Measurements from ENCODE around the gene BCL7B.
"Not testable (repeated sequence)": the region's sequence is repeated elsewhere in the genome, so short reads cannot be mapped to it uniquely, and the experiment has no call there.

Gene BCL7B

DNA sequence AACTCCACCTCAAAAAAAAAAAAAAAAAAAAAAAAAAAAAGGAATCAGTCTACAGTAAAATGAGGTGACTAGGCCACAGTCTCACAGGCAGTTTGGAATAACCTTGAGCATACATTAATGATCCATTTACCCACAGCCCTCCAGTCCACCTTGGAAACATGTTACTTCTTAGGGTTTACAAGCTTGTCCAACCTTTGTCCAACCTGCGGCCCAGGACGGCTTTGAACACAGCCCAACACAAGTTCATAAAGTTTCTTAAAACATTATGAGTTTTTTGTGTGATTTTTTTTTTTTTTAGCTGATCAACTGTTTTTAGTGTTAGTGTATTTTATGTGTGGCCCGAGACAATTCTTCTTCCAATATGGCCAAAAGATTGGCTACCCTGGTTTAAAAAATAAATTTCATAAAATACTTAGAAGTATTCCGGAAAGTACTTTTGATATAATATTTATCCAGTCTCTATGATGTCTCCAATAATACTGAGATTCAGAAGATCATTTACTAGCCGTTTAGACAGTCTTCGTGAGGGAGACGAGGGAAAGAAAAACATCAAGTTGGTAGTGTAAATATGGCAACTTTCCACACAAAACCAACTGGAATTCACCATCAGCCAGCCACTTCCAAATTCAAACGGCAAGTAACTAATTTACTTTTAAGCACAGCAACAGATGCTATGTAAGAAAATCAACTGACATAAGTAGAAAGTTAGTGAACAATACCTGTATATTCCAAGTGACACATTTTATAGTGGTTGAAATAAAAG lies 45.3 kb downstream of the BCL7B start:
- H3K4me3 ChIP-seq (ENCODE audit: low read length), result no peak overlapping the region
- no peak for DNase-seq (ENCODE audit: low read depth, low spot score)

DNA sequence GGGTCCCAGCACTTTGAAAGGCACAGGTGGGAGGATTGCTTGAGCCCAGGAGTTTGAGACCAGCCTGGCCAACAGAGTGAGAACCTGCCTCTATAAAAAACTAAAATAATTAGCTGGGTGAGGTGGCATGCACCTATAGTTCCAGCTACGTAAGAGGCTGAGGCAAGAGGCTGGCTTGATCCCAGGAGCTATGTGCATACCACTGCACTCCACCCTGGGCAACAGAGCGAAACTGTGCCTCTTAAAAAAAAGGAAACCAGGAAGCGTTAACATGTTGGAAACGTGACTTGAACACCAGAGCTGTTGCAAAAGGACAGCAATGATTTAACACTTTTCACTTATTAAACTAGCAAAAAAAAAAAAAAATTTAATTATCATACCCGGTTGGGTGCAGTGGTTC lies 48.0 kb downstream of the BCL7B start:
- no peak for DNase-seq (ENCODE audit: low read depth, low spot score)
- H3K4me3 ChIP-seq (ENCODE audit: low read length), result no peak overlapping the region

DNA sequence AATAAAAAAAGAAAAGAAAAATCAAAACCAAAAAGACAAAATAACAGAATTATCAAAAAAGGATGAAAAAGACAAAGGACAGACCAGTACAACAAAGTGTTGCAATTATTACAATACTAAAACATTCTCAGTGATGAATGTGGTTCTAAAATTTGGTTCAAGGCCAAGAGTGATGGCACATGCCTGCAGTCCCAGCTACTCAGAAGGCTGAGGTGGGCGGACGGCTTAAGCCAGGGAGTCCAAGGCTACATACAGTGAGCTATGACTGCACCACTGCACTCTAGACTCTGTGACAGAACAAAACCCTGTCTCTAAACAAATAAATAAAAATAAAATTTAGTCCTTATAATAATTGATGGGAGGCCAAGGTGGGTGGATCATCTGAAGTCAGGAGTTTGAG lies 49.9 kb downstream of the BCL7B start:
- no peak overlapping the region for H3K4me3 ChIP-seq (ENCODE audit: low read length)
- no peak for DNase-seq (ENCODE audit: low read depth, low spot score)

DNA sequence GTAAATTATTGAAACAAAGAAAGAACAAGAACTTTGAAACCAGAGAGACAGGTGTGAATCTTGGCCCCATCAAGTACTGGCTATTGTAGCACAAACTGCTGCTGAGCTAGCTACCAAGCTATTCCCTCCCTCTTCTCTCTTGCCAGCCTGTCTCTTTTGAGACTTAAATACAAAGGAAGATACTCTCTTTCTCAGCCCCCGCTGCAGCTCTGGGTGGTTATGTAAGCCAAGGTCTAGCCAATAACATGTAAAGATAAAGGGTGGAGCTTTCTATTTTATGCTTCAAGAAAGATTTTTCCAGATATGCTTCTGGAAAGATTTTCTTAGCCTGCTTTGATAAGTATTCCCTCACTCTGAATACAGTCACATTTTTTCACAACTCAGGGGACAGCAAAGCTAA lies 52.6 kb downstream of the BCL7B start:
- DNase-seq (ENCODE audit: low read depth, low spot score), result no peak
- H3K4me3 ChIP-seq (ENCODE audit: low read length), result no peak overlapping the region

DNA sequence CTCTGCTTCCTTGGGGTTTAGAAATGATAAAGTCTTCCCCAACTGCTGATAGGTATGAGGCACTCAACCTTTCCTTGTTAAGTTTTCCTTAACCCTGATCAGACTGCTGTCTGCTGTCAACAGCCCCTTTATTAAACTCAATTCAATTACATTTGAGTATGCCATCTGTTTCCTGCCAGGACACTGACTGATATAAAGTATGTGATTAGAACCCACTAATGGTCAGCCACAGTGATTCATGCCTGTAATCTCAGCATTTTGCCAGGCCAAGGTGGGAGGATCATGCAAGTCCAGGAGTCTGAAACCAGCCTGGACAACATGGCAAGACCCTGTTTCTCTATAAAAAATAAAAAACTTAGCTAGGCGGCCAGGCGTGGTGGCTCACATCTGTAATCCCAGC lies 53.5 kb downstream of the BCL7B start:
- no peak overlapping the region for H3K4me3 ChIP-seq (ENCODE audit: low read length)
- DNase-seq (ENCODE audit: low read depth, low spot score), result no peak

DNA sequence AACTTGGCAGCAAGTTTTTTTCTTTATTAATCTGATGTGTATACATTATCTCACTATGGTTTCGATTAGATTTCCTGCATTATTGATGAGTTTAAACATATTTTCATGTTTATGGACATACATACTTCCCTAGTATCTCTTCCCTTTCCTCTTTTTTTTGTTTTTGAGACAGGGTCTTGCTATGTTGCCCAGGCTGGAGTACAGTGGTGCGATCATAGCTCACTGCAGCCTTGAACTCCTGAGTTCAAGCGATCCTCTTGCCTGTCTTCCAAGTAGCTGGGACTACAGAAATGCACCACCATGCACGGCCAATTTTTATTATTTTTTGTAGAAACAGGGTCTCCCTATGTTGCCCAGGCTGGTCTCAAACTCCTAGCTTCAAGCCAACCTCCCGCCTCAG lies 54.3 kb downstream of the BCL7B start:
- no peak overlapping the region for H3K4me3 ChIP-seq (ENCODE audit: low read length)
- no peak for DNase-seq (ENCODE audit: low read depth, low spot score)

DNA sequence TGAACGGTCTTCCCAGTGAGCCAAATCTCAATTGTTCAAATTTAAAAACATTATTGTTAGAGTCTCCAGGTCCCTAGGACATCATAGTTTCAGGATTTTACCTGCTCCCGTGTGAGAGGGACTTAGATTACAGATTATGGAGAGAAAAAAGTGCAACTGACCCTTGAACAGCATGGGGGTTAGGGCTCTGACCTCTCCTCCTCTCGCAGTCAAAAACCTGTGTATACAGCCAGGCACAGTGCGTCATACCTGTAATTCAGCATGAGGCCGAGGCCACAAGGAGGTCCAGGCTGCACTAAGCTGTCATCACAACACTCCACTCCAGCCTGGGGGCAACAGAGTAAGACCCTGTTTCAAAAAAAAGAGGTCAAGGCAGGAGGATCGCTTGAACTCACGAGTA lies 60.9 kb downstream of the BCL7B start:
- no peak overlapping the region for H3K4me3 ChIP-seq (ENCODE audit: low read length)
- DNase-seq (ENCODE audit: low read depth, low spot score), result no peak

DNA sequence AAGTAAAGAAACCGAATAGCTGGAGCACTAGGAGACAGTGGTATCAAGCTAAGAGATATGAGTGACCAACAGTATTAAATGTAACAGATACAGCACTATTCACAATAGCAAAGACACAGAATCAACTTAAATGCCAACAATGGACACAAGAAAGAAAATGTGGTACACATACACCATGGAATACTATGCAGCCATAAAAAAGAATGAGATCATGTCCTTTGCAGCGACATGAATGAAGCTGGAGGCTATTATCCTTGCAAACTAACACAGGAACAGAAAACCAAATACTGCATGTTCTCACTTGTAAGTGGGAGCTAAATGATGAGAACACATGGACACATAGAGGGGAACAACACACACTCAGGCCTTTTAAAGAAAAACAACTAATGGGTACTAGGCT lies 62.0 kb downstream of the BCL7B start:
- not testable (repeated sequence) for H3K4me3 ChIP-seq (ENCODE audit: low read length); DNase-seq (ENCODE audit: low read depth, low spot score)

DNA sequence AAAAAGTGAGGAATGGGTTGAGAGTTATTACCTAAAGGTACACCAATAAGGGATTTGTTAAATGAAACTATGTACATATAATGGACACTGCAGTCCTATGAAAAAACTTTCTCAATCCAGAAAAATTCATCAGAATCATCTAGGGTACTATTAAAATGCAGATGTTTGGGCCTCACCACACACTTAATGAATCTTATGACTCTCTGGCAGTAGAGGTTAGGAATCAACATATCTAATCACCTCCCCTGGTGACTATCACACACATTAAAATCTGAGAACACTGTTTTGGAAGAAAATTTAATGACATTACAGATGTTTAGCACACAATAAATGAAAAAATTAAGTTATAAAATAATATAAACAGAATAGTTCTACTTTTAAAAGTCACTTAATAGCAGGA lies 67.5 kb downstream of the BCL7B start:
- no peak overlapping the region for H3K4me3 ChIP-seq (ENCODE audit: low read length)
- no peak for DNase-seq (ENCODE audit: low read depth, low spot score)

DNA sequence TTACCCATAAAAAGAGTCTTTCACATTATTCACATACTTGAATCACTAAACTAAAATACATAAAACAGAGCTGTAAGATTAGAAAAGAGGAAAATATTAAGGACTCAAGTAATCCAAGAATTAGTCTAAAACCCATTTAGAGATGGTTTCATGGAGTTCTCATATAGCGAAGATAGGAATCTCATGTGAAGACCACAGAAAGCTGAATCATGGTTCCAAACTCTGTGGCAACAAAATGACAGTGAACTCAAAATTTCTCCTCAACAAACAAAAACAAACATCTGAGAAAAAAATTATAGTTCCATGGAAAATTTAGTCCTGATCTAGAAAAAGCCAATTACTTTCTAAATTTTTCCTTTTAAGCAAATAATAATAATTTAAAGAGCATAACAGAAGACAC lies 70.0 kb downstream of the BCL7B start:
- H3K4me3 ChIP-seq (ENCODE audit: low read length), result no peak overlapping the region
- no peak for DNase-seq (ENCODE audit: low read depth, low spot score)

Measured in Jurkat, Clone E6-1 (cell line).